ENCODE data around the gene HSPB9. TPM values are rescaled to one million over a fixed set of nuclear protein-coding genes. Genes with fewer than 3 reads are reported as not detected.

The HSPB9 gene
- total RNA-seq, 1 donor from 2014 or later, result 0.65 TPM

DNA sequence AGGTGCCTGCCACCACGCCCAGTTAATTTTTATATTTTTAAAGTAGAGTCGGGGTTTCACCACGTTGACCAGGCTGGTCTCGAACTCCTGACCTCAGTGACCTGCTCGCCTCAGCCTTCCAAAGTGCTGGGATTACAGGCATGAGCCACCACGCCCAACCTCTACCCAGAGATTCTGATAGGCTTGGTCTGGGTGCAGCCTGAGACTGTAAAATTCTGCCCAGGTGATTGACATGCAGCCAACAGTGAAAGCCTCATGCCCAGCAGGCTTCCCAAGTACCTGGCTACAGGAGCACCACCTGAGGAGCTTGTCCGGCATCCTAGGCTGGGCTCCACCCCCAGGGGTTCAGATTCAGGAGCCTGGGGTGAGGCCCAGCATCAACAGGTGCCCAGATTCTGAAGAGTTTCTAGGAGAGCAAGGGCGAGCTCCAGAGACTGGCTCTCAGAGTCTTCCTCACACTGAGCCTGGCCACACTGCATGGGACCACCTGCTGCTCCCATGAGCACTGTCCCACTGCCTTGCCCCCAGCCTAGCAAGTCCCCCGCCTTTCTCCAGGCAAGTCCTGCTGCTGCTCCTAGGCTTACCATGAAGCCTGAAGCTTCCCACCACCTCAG, 41.0 kb upstream of the HSPB9 start:
- no peak overlapping the region for H3K27ac ChIP-seq
- DNase-seq (ENCODE audit: low spot score), result no peak
- TF ChIP-seq EZH2phosphoT487 (IDR thresholded peaks at IDR 0.05) (no peak), EZH2 (IDR thresholded peaks at IDR 0.05) (no peak)
- TF ChIP-seq, protein P1, sequence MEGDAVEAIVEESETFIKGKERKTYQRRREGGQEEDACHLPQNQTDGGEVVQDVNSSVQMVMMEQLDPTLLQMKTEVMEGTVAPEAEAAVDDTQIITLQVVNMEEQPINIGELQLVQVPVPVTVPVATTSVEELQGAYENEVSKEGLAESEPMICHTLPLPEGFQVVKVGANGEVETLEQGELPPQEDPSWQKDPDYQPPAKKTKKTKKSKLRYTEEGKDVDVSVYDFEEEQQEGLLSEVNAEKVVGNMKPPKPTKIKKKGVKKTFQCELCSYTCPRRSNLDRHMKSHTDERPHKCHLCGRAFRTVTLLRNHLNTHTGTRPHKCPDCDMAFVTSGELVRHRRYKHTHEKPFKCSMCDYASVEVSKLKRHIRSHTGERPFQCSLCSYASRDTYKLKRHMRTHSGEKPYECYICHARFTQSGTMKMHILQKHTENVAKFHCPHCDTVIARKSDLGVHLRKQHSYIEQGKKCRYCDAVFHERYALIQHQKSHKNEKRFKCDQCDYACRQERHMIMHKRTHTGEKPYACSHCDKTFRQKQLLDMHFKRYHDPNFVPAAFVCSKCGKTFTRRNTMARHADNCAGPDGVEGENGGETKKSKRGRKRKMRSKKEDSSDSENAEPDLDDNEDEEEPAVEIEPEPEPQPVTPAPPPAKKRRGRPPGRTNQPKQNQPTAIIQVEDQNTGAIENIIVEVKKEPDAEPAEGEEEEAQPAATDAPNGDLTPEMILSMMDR (IDR thresholded peaks at IDR 0.05), result no peak
- no peaks in the 10 kb centered on the region for H3K36me3 ChIP-seq
- H3K4me2 ChIP-seq, result no peak overlapping the region
- Mint-ChIP-seq H3K9me3 (no peaks in the 10 kb centered on the region), H3K27ac (no peak overlapping the region), H3K36me3 (no peaks in the 10 kb centered on the region), H3K4me1 (peaks cover 10% of the 10 kb centered on the region), H3K4me3 (no peak overlapping the region), H3K27me3 (ENCODE audit: insufficient read depth, low read depth) (peaks cover 3% of the 10 kb centered on the region)
- no peaks in the 10 kb centered on the region for H3K79me2 ChIP-seq (ENCODE audit: low read depth)
- H3F3A ChIP-seq (ENCODE audit: low read depth), result no peaks in the 10 kb centered on the region
- no peak overlapping the region for H2AFZ ChIP-seq (replicated peaks)
- H4K20me1 ChIP-seq (ENCODE audit: low read depth), result no peaks in the 10 kb centered on the region
- no peaks in the 10 kb centered on the region for H3K27me3 ChIP-seq
- H3K9me3 ChIP-seq (ENCODE audit: low read depth), result no peaks in the 10 kb centered on the region
- peaks cover 9% of the 10 kb centered on the region for H3K4me1 ChIP-seq
- H3K9ac ChIP-seq, result no peak overlapping the region
- H3K4me3 ChIP-seq, result no peak overlapping the region

DNA sequence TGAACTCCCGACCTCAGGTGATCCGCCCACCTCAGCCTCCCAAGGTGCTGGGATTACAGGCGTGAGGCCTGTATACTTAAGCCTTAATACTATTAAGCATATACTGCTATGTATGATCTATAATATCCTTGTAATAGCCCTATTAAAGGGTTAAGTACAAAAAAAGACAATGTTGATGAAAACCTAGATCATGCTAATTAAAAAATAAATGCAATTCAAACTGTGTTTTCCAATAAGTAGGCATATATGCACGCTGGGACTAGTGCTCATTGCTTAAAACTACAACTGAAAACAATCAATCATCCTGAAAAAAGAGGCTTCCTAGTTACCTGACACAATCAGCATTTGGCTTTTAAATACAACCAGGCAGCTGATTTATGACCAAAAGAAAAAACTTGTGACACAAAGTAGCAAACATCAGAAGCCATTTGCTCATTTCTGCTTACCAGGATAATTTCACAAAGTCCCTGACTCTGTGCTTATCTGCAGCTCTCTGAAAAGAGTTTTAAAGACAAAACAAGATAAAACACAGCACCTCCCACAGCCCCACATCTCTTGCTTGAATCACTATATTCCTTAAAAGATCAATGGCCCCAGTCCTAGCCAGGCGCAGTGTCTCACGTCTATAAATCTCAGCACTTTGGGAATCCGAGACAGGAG, 35.4 kb upstream of the HSPB9 start:
- no peaks in the 10 kb centered on the region for H3K9me3 Mint-ChIP-seq
- Histone ChIP-seq H3K4me3 (no peak overlapping the region), H4K20me1 (ENCODE audit: low read depth) (no peaks in the 10 kb centered on the region), H3K79me2 (ENCODE audit: low read depth) (no peaks in the 10 kb centered on the region), H3K4me2 (no peak overlapping the region), H3K9ac (no peak overlapping the region), H3K9me3 (ENCODE audit: low read depth) (no peaks in the 10 kb centered on the region), H3K36me3 (no peaks in the 10 kb centered on the region), H3F3A (ENCODE audit: low read depth) (no peaks in the 10 kb centered on the region), H3K27me3 (no peaks in the 10 kb centered on the region), H3K27ac (no peak overlapping the region), H3K4me1 (no peaks in the 10 kb centered on the region), H2AFZ (replicated peaks) (no peak overlapping the region)
- DNase-seq (ENCODE audit: low spot score), result no peak
- H3K27me3 Mint-ChIP-seq (ENCODE audit: insufficient read depth, low read depth), result peaks cover 2% of the 10 kb centered on the region
- H3K4me1 Mint-ChIP-seq, result peaks cover 3% of the 10 kb centered on the region
- no peaks in the 10 kb centered on the region for H3K36me3 Mint-ChIP-seq
- TF ChIP-seq EZH2 (IDR thresholded peaks at IDR 0.05) (no peak), EZH2phosphoT487 (IDR thresholded peaks at IDR 0.05) (no peak)
- TF ChIP-seq, protein P1 (IDR thresholded peaks at IDR 0.05), result no peak
- no peak overlapping the region for H3K27ac Mint-ChIP-seq
- no peak overlapping the region for H3K4me3 Mint-ChIP-seq

DNA sequence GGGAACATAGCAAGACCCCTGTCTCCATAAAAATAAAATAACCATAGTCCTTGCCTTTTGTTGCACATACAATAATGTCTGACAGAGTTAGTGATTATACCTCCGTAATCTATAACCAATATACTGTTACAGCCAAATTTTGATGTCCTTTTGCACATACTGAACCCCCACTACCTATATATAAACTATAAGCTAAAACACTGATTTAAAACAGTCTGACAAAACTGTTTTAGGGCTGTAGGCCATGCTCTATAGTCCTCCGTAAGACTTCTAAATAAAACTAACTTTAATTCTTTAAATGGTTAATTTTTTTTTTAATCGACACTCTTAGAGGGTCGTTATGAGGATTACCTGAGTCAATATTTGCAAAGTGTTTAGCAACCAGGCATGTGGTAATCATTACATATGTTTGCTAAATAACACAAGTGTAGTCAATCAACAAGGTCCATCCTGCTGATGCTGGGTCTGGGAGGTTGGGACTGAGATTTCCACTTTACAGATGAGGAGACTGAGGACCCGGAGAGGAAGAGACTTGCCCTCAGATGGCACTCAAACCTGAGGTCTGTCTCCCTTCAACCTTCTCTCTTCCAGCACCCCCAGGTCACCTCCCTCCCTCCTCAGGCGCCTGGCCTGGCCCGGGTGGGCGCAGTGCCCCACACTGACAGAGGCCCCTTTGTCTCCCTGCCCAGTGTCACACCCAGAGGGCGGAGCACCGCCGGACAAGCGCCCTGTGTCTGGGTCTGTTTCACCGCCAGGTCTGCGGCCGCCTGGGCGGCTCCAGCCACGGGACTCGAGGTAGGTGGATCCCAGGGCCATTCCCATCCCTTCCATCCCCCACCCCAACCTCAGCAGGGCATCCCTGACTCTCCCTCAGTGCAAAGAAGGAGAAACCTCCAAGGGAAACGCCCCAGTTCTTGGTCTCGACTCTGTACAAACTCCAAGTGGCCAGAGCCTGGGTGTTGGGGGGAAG, 34.6 kb upstream of the HSPB9 start:
- Histone ChIP-seq H2AFZ (replicated peaks) (no peak overlapping the region), H3K4me2 (no peak overlapping the region), H4K20me1 (ENCODE audit: low read depth) (no peaks in the 10 kb centered on the region), H3K4me1 (no peaks in the 10 kb centered on the region), H3K4me3 (no peak overlapping the region), H3K27ac (no peak overlapping the region), H3K27me3 (no peaks in the 10 kb centered on the region), H3F3A (ENCODE audit: low read depth) (no peaks in the 10 kb centered on the region), H3K79me2 (ENCODE audit: low read depth) (no peaks in the 10 kb centered on the region), H3K9me3 (ENCODE audit: low read depth) (no peaks in the 10 kb centered on the region), H3K36me3 (no peaks in the 10 kb centered on the region), H3K9ac (no peak overlapping the region)
- no peak overlapping the region for H3K4me3 Mint-ChIP-seq
- H3K4me1 Mint-ChIP-seq, result peaks cover 3% of the 10 kb centered on the region
- H3K27ac Mint-ChIP-seq, result no peak overlapping the region
- no peak for DNase-seq (ENCODE audit: low spot score)
- H3K27me3 Mint-ChIP-seq (ENCODE audit: insufficient read depth, low read depth), result peaks cover 4% of the 10 kb centered on the region
- H3K9me3 Mint-ChIP-seq, result no peaks in the 10 kb centered on the region
- H3K36me3 Mint-ChIP-seq, result no peaks in the 10 kb centered on the region
- TF ChIP-seq EZH2phosphoT487 (IDR thresholded peaks at IDR 0.05) (no peak), EZH2 (IDR thresholded peaks at IDR 0.05) (no peak)
- TF ChIP-seq, protein P1 (IDR thresholded peaks at IDR 0.05), result no peak
